ENCODE results near the gene SHANK2.

SHANK2 gene

DNA sequence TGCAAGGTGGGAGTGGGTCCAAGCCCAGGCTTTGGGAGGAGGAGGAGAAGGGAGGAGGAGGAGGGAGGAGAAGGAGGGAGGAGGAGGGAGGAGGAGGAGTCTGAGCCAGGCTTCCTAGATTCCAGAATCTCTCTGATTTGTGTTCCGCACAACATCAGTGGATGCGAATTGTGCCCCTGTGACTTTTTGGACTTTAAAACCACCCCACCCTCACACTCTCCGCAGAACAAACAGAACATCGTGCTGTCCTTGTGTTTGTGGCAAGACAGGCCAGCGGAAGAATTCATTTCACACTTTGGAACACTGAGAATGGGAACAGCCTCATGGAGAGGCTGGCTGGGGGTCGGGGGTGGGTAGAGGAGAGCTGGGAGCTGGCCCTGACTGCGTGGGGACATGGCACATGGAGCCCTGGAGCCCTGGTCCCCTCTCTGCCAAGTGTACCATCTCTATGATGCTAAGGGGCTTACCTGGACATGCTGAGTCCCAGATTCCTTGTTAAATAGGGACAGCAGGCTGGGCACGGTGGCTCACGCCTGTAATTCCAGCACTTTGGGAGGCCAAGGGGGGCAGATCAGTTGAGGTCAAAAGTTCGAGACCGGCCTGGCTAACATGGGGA is 16.4 kb upstream of the SHANK2 start:
- no peak for DNase-seq

- no peak for DNase-seq
Observed at GRCh38 chr11:71267807-71268421, 15.5 kb upstream of the SHANK2 start.

GRCh38 chr11:71266114-71266833 is 13.9 kb upstream of the SHANK2 start:
- no peak for DNase-seq

DNA sequence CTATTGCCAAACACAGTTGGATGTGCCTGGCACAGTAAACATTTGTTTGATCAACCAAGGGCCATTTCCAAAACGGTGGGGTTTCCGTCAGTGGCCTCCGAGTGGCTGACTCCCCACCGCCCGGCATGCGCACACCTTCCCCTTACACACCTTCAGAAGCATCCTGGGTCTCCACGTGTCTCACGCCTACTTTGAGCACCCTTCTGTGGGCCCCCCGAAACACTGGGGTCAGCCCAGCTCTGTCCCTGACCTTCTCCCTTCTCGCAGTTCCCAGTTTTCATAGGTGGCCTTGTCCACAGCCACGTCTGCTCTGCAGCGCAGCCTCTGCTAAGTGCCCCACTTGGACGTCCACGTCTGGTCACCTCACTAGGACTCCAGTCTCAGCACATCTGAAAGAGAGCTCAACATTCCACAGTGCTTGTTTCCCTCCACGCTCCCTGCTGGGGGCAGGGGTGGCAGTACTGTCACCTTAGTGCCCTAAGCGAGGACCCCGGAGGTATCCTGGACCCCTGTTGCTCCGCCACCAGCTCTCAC is 13.2 kb upstream of the SHANK2 start:
- DNase-seq = no peak

GRCh38 chr11:71263386-71263785 is 11.0 kb upstream of the SHANK2 start:
- no peak for DNase-seq

- no peak for DNase-seq
Observed at GRCh38 chr11:71255800-71256479, 3.6 kb upstream of the SHANK2 start.

- DNase-seq = no peak
Observed at GRCh38 chr11:71255323-71255722, 2.9 kb upstream of the SHANK2 start.

GRCh38 chr11:71253794-71254193 is 1.4 kb upstream of the SHANK2 start:
- DNase-seq = no peak

- no peak for DNase-seq
Observed at GRCh38 chr11:71252770-71253730, 673 bp upstream of the SHANK2 start.

DNA sequence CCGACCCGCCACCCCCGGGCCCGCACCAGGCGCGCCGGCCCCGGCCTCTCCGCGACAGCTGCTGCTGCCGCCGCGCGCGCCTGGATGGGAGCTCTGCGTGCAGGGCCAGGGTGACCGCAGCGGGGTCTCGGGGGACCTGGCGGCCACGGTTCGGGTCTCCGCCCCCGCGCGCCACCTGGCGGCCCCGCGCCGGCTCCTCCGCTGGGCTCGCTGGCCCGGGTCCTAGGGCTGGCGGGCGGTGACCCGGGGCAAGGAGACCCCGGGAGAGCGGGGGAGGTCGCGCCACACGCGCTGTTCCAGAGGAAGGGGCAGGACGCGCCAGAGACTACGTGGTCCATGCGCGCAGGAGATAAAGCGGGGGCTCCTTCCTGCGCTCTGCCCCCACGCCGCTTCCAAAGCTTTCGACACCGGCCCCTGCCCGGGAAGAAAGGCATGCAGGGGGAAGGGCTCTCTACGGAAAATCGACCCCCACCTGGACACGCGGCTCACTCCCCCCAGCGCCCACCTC is 562 bp downstream of the SHANK2 start:
- no peak for DNase-seq

DNA sequence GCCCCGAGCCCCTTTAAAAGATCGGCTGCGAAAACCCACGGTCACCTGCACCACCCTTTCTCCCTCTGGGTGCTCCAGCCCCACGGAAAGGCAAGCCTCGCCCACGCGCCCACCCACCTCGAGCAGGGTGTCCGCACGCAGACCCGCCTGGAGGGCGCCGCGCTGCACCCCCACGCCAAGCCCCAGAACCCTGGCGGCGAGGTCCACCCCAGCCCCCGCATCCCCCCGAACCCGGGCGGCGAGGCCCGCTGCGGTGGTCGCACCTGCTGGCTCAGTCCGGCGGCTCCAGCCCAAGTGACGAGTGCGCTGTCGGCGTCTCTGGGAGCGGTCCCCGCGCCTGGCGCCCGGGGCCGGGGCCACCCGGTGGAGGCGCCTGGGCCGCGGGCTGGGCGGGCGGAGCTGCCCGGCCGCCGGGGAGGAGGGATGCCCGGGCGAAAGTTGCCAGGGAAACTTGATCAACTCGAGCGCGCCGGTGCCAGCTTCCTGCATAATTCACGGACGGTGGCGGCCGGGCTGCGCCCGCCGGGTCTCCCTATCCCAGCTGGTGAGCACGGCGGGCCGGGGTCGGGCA is 1.1 kb downstream of the SHANK2 start:
- DNase-seq = no peak

GRCh38 chr11:71250523-71251150 is 1.7 kb downstream of the SHANK2 start:
- DNase-seq = no peak

DNA sequence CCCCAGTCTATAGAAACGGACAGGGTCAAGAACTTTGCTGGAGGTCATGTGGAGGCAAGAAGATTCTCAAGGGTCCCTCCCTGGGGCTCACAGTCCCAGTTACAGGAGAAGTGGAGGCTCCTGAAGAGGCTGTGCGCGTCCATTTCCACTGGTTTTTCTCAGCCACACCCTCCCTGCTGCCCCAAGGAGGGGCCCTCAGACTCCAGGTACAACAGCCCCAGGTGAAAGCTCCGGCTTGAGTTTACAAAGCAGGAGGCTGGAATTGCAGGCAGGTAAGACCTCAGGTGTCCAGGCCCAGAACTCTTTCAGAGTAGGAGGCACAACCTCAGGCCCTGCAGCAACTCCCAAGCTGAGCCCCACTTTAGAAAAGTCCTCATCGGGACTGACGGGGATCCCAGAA is 3.1 kb downstream of the SHANK2 start:
- no peak for DNase-seq

GRCh38 chr11:71248656-71249055 is 3.7 kb downstream of the SHANK2 start:
- no peak for DNase-seq

DNA sequence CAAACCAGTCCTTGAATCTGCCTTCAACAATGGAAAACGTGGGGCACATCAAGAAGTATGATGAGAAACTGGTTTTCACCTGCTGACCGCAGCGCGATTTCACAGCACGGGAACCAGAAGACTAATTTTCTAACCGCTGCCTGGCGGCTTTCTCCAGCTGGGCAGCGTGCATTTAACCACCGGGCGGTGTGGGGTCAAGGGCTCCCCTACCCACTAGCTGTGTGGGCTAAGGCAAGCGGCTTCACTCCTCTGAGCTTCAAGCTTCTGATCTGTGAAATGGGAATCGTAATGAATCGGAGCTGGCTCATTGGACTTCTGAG is 4.2 kb downstream of the SHANK2 start:
- no peak for DNase-seq

- DNase-seq = no peak
Observed at GRCh38 chr11:71247551-71248250, 4.7 kb downstream of the SHANK2 start.

GRCh38 chr11:71246559-71246958 is 5.8 kb downstream of the SHANK2 start:
- DNase-seq = no peak

DNA sequence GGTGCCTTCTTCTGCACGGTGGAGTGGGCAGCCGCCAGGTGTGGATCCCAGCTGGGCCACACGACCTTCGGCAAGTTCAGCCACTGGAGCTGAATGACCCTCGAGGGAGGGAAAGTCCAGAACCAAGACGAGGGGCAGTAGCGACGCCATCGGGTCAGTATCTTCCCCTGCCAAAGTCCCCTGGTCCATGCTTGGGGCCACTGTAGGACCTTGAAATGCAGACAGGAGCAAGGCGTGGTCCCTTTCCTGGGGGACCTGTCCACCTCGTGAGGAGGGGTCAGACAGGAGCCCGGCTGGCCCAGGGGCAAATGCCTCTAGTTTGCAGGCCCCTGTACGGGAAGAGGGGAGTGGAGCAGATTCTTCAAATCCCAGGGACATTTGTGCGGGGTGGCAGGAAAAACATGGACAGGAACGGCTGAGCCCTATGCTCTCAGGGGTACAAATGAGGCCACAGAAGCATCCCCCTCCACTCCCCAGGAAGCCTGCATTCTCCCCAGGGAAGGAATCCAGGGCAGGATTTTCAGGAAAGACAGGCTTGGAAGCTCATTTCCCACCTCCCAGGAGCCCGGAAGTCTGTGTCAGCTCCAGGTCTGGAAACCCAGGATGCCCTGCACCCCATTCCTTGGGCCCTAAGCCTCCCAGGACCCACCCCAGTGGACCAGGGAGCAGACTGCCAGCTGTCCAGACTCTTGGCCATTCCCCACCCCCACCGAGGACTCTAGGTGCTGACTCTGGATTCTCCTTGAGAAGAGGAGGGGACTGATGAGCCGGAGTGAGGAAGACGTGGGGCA is 6.6 kb downstream of the SHANK2 start:
- no peak for DNase-seq

DNA sequence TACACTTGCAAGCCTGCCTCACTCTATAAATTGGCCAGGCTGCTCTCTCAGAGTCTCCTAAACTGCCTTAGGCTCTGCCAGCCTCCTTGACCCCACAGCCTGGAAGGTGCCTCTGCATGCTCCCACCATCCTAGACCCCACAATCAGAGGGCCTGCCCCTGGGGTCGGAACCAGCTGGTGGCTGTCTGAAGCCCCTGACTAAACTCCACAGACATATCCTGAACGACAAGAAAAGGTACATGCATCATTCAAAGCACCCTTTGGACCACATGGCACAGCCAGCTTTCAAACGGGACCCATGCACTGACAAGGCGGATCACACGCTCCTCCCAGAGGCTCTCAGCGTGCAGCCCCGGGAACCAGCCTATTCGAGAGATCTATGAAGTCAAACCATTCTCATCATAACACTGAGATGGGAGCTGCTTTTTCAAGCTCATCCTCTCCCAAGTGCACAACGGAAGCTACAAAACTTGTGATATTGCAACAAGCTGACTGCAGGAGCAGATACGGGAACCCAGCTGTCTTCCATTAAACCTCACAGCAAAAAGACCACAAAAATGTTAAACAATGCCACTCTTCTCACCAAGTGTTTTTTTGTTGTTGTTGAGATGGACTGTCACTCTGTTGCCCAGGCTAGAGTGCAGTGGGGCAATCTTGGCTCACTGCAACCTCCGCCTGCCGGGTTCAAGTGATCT is 8.1 kb downstream of the SHANK2 start:
- DNase-seq = no peak

Measured in NCI-H524 treated with DMSO at 0.1 percent for 48 hours (cell line).